ENCODE measurements around the gene MEGF6.

MEGF6 gene

GRCh38 chr1:3555131-3555920 is 56.0 kb downstream of the MEGF6 start:
- no peak for DNase-seq (ENCODE audit: low spot score)

GRCh38 chr1:3553940-3554223 is 57.4 kb downstream of the MEGF6 start:
- DNase-seq (ENCODE audit: low spot score): no peak

- DNase-seq (ENCODE audit: low spot score): no peak
Measured at GRCh38 chr1:3553166-3553939, 58.0 kb downstream of the MEGF6 start.

- DNase-seq (ENCODE audit: low spot score): no peak
Measured at GRCh38 chr1:3552751-3553150, 58.6 kb downstream of the MEGF6 start.

GRCh38 chr1:3552176-3552575 is 59.1 kb downstream of the MEGF6 start:
- no peak for DNase-seq (ENCODE audit: low spot score)

- no peak for DNase-seq (ENCODE audit: low spot score)
Measured at GRCh38 chr1:3551711-3552110, 59.6 kb downstream of the MEGF6 start.

GRCh38 chr1:3551290-3551678 is 60.0 kb downstream of the MEGF6 start:
- no peak for DNase-seq (ENCODE audit: low spot score)

GRCh38 chr1:3550511-3551289 is 60.6 kb downstream of the MEGF6 start:
- DNase-seq (ENCODE audit: low spot score): no peak

GRCh38 chr1:3548895-3549294 is 62.4 kb downstream of the MEGF6 start:
- no peak for DNase-seq (ENCODE audit: low spot score)

GRCh38 chr1:3548156-3548893 is 63.0 kb downstream of the MEGF6 start:
- no peak for DNase-seq (ENCODE audit: low spot score)

- no peak for DNase-seq (ENCODE audit: low spot score)
Measured at GRCh38 chr1:3547055-3548005, 64.0 kb downstream of the MEGF6 start.

GRCh38 chr1:3546048-3546384 is 65.3 kb downstream of the MEGF6 start:
- no peak for DNase-seq (ENCODE audit: low spot score)

- DNase-seq (ENCODE audit: low spot score): no peak
Measured at GRCh38 chr1:3545363-3546047, 65.8 kb downstream of the MEGF6 start.

- no peak for DNase-seq (ENCODE audit: low spot score)
Measured at GRCh38 chr1:3544040-3544977, 67.0 kb downstream of the MEGF6 start.

- DNase-seq (ENCODE audit: low spot score): no peak
Measured at GRCh38 chr1:3543076-3544039, 68.0 kb downstream of the MEGF6 start.

- no peak for DNase-seq (ENCODE audit: low spot score)
Measured at GRCh38 chr1:3542676-3543075, 68.6 kb downstream of the MEGF6 start.

GRCh38 chr1:3541936-3542335 is 69.4 kb downstream of the MEGF6 start:
- DNase-seq (ENCODE audit: low spot score): no peak

- no peak for DNase-seq (ENCODE audit: low spot score)
Measured at GRCh38 chr1:3541465-3541864, 69.8 kb downstream of the MEGF6 start.

Data from HuH-7.5 (cell line).